GM12878 (cell line): Measurements from ENCODE around the gene ECSIT. TPM values are rescaled to one million over a fixed set of nuclear protein-coding genes. Genes with fewer than 3 reads are reported as not detected.

ENCODE experiments used
- ATF2 ChIP-seq: IDR thresholded peaks from 2 replicates; pipeline ENCODE4 v1.6.1; 2012; ENCODE audit warnings: low read length, inconsistent platforms
- CBFB ChIP-seq: IDR thresholded peaks from 2 replicates; pipeline ENCODE4 v1.6.1; 2016; ENCODE audit warnings: antibody characterized with exemption, low read depth
- CEBPB ChIP-seq, 2 experiments: fragments of 150-350 bp in 1 of 2; IDR thresholded peaks; 2 replicates each; pipeline ENCODE4 v1.6.1; 2012 to 2014; ENCODE audit warnings: low read depth in 2 of 2, low read length in 2 of 2, borderline replicate concordance in 1 of 2, inconsistent platforms in 1 of 2
- CREB1 ChIP-seq: IDR thresholded peaks from 2 replicates; pipeline ENCODE4 v1.6.1; 2012; ENCODE audit warnings: low read depth, mild to moderate bottlenecking, inconsistent platforms
- CUX1 ChIP-seq: IDR thresholded peaks from 2 replicates; pipeline ENCODE4 v1.6.1; 2012; ENCODE audit warnings: improper control_type of control experiment, low read depth, low read length; ENCODE audit not compliant: insufficient replicate concordance
- HCFC1 ChIP-seq: fragments of 150-350 bp; IDR thresholded peaks from 2 replicates; pipeline ENCODE4 v1.6.1; 2014; ENCODE audit warnings: low read length
- HDAC6 ChIP-seq: fragments of 200-600 bp; sonication (generic); IDR thresholded peaks from one replicate; pipeline ENCODE4 v1.8.0; 2017; ENCODE audit warnings: antibody characterized with exemption; ENCODE audit not compliant: unreplicated experiment
- IRF3 ChIP-seq: fragments of 450-650 bp; IDR thresholded peaks from 2 replicates; pipeline ENCODE4 v1.6.1; 2014; ENCODE audit warnings: mild to moderate bottlenecking
- KAT2A ChIP-seq: conservative IDR thresholded peaks from 2 replicates; pipeline ENCODE4 v1.6.1; 2011; ENCODE audit warnings: low read depth, low read length; ENCODE audit not compliant: control insufficient read depth
- MXI1 ChIP-seq: fragments of 150-350 bp; IDR thresholded peaks from 2 replicates; pipeline ENCODE4 v1.6.1; 2011; ENCODE audit warnings: low read depth, mild to moderate bottlenecking, inconsistent platforms, low read length, improper control_type of control experiment
- NR2C2 ChIP-seq: IDR thresholded peaks from 2 replicates; pipeline ENCODE4 v1.6.1; 2011; ENCODE audit warnings: borderline replicate concordance, low read depth; ENCODE audit not compliant: control insufficient read depth, insufficient read length
- NRF1 ChIP-seq: conservative IDR thresholded peaks from 2 replicates; pipeline ENCODE4 v1.6.1; 2011; ENCODE audit warnings: mild to moderate bottlenecking, low read depth, low read length, improper control_type of control experiment
- POLR2A ChIP-seq: IDR thresholded peaks from 2 replicates; pipeline ENCODE4 v1.6.1; 2011; ENCODE audit warnings: low read depth, mild to moderate bottlenecking, low read length
- POLR2AphosphoS2 ChIP-seq: IDR thresholded peaks from 2 replicates; pipeline ENCODE4 v1.6.1; 2011; ENCODE audit warnings: low read depth, mild to moderate bottlenecking, low read length, improper control_type of control experiment, moderate library complexity
- RELB ChIP-seq: fragments of 450-650 bp; IDR thresholded peaks from 2 replicates; pipeline ENCODE4 v1.6.1; 2017; ENCODE audit warnings: low read depth, mild to moderate bottlenecking, moderate library complexity
- SMARCA5 ChIP-seq: fragments of 450-650 bp; IDR thresholded peaks from 2 replicates; pipeline ENCODE4 v1.6.1; 2017; ENCODE audit warnings: mild to moderate bottlenecking
- ZNF217 ChIP-seq: fragments of 450-650 bp; IDR thresholded peaks from 2 replicates; pipeline ENCODE4 v1.6.1; 2017; ENCODE audit warnings: antibody characterized with exemption, mild to moderate bottlenecking
- ZSCAN29 ChIP-seq: fragments of 450-650 bp; IDR thresholded peaks from 2 replicates; pipeline ENCODE4 v1.6.1; 2017; ENCODE audit warnings: mild to moderate bottlenecking, moderate library complexity
- polyA plus RNA-seq, 11 experiments: library from polyadenylated mRNA; depleted of rRNA in 4 of 11; unstranded in 6 of 11; stranded (reverse) in 5 of 11; fragments of >200 nt; fragmentation: Nextera tagmentation in 4 of 11; fragmentation: Illumina TruSeq in 1 of 11; extraction: Ambion mirVana in 4 of 11; extraction: Trizol in 1 of 11; gene quantifications; 1 replicate in 1 of 11; 2 replicates in 10 of 11; pipeline versions ENCODE4 v1.2.1 to v1.2.3, GENCODE V29; 2011 to 2016; ENCODE audit warnings: inconsistent platforms in 2 of 11, missing spikeins in 2 of 11, low read depth in 1 of 11
- total RNA-seq, 4 experiments: library from RNA; depleted of rRNA in 3 of 4; stranded (reverse); fragments of >200 nt in 3 of 4; fragmentation: Illumina TruSeq in 1 of 4; extraction: Trizol in 1 of 4; gene quantifications; 2 replicates each; pipeline versions ENCODE4 v1.2.1 to v1.2.3, GENCODE V29; 2013 to 2021
- TF ChIP-seq, protein P1 (sequence below): fragments of 450-650 bp; IDR thresholded peaks from 2 replicates; pipeline ENCODE4 v1.6.1; 2017; ENCODE audit warnings: mild to moderate bottlenecking

The ECSIT gene
- total and polyA plus RNA-seq, 10 of the 15 experiments (the other 5 are each of a cell fraction or from before 2014, with no cell fraction given), result 1.0 to 59.6 (median 41.3) TPM

GRCh38 chr19:11528551-11529341, at the start of gene ECSIT (continued):
- TF ChIP-seq NR2C2, result peak; percentile 80
- no peak for TF ChIP-seq ZNF217
- TF ChIP-seq RELB, result peak; percentile 90
- no peak for TF ChIP-seq POLR2AphosphoS2
- no peak for TF ChIP-seq KAT2A
- peak; percentile 75 for TF ChIP-seq HCFC1
- no peak for TF ChIP-seq HDAC6
- TF ChIP-seq NRF1, result no peak
- TF ChIP-seq SMARCA5, result no peak
- peak; percentile 87 for TF ChIP-seq POLR2A
- TF ChIP-seq CREB1, result peak; percentile 69; the same call in 1 of the 2 replicates
- peak; percentile 79 for TF ChIP-seq MXI1
- no peak for TF ChIP-seq CBFB
- TF ChIP-seq, protein P1, sequence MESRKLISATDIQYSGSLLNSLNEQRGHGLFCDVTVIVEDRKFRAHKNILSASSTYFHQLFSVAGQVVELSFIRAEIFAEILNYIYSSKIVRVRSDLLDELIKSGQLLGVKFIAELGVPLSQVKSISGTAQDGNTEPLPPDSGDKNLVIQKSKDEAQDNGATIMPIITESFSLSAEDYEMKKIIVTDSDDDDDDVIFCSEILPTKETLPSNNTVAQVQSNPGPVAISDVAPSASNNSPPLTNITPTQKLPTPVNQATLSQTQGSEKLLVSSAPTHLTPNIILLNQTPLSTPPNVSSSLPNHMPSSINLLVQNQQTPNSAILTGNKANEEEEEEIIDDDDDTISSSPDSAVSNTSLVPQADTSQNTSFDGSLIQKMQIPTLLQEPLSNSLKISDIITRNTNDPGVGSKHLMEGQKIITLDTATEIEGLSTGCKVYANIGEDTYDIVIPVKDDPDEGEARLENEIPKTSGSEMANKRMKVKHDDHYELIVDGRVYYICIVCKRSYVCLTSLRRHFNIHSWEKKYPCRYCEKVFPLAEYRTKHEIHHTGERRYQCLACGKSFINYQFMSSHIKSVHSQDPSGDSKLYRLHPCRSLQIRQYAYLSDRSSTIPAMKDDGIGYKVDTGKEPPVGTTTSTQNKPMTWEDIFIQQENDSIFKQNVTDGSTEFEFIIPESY, result no peak
- TF ChIP-seq ATF2, result no peak
- no peak for TF ChIP-seq CEBPB (IDR thresholded peaks at IDR 0.05; ENCODE audit: borderline replicate concordance in 1 of 2, low read depth in 2 of 2, low read length in 2 of 2)
- no peak for TF ChIP-seq CUX1
- TF ChIP-seq ZSCAN29, result no peak
- TF ChIP-seq IRF3, result peak; percentile 69
